ENCODE measurements around the gene TTLL6.

- TF ChIP-seq CTCF (IDR thresholded peaks at IDR 0.05) (no peak), POLR2A (IDR thresholded peaks at IDR 0.05) (no peak)
Measured at GRCh38 chr17:48738424-48738802, 78.6 kb downstream of the TTLL6 start.
